Measurements from ENCODE around the gene EHMT2.

- TF ChIP-seq CTCF (conservative IDR thresholded peaks at IDR 0.05 in 1 of 2, IDR thresholded peaks at IDR 0.05 in 1 of 2; ENCODE audit: extremely low read depth in 1 of 2, insufficient read depth in 1 of 2, low read depth in 1 of 2, low read length in 2 of 2), result no peak
- no peak for TF ChIP-seq EZH2 (IDR thresholded peaks at IDR 0.05; ENCODE audit: borderline replicate concordance, low read length)
These were observed 18.3 kb upstream of the EHMT2 start for GRCh38 chr6:31915756-31916155.
